HG03103 (cell line): Measurements from ENCODE around the gene KLF8.
"Not testable (repeated sequence)": the region's sequence is repeated elsewhere in the genome, so short reads cannot be mapped to it uniquely, and the experiment has no call there.

Source experiments
- ATAC-seq: cut with Tn5 transposase; IDR thresholded peaks from one replicate; pipeline ENCODE4 v1.9.1; 2021; ENCODE audit warnings: low read depth; ENCODE audit not compliant: unreplicated experiment

The KLF8 gene

GRCh38 chrX:56232221-56233082, at the start of gene KLF8:
KLF8 (plus strand) TSS chrX:56232356; CDS start chrX:56233335, 979 bp downstream.
- ATAC-seq: peak; percentile 71

- not testable (repeated sequence) for ATAC-seq
Measured at GRCh38 chrX:56206945-56207344, 25.2 kb upstream of the KLF8 start.

- no peak for ATAC-seq
Measured at GRCh38 chrX:56211701-56212100, 20.5 kb upstream of the KLF8 start.

DNA sequence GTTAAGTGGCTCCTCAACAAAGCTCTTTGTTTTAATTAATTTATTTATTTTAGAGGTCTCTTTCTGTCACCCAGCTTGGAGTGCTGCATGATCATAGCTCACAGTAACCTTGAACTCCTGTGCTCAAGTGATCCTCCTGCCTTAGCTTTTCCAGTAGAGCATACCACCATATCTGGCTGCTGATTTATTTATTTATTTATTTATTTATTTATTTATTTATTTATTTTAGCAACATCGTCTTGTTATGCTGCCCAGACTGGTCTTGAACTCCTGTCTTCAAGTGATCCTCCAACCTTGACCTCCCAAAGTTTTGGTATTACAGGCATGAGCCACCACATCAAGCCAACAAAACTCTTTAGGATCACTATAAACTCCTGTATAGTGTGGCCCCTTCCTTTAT, 15.8 kb upstream of the KLF8 start:
- ATAC-seq: no peak

GRCh38 chrX:56219700-56220099, 12.5 kb upstream of the KLF8 start:
- no peak for ATAC-seq

- ATAC-seq: no peak
Measured at GRCh38 chrX:56221101-56221500, 11.1 kb upstream of the KLF8 start.

GRCh38 chrX:56222473-56223000, 9.6 kb upstream of the KLF8 start:
- ATAC-seq: no peak

DNA sequence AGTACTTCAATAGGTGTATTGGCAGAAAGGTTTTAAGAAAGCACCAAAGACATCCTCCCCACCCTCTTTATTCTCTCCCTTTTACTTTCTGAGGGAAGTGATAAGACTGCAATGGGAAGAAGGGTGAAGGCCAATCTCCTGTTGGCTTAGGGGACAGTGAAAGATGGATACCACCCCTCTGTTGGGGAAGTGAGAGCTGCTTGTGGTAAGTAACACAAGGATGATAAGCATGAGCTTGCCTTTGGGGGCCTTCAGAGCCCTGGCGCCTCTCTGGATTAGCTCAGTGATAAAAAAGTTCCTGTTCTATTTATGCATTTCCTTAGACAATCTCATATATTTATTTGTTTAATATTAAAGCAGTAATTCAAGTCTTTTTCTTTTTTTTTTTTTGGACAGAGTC, 5.2 kb upstream of the KLF8 start:
- ATAC-seq: no peak

DNA sequence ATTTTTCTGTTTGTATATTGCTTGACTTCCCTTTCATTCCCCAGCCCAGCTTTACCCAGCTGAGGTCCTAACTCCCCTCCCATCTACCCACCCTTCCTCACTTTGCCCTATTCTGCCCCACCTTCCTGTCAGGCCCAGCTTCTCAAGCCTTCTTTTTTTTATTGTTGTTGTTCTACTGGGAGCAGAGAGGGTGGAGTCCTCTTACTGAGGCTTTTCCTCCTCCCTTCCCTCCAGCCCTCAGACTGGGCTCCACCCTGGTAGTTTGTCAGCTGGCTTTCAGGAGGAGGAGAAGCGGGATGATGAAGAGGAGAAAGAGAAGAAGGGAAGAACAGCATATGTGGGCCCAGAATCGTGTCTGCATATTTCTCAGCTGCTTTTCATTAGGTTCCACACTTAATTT, 3.2 kb upstream of the KLF8 start:
- no peak for ATAC-seq

DNA sequence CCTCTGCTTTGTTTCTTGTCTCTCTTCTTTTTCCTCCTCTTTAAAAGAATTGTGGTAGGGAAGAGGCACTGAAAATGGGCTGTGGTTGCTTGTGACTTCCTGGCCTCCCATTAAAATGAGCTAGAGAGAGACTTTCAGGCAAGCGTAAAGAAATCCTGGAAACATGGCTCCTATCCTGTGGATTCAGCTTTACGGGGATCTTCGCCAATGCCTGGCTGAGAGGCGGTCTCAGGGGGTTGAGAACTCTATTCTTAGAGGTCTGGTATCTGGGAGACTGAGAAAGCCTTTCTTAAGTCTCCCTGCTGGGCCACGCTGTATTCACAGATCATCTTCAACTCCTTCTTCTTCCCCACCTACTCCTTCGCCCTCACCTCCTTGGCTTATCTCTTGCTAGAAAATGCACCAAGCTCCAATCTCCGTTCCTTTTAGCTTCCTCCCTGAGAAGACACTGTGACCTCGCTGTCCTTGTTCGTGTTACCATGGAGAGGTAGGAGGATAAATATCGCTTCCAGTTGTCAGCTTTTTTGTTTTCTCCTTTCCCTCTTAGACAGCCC, 542 bp upstream of the KLF8 start:
- no peak for ATAC-seq

DNA sequence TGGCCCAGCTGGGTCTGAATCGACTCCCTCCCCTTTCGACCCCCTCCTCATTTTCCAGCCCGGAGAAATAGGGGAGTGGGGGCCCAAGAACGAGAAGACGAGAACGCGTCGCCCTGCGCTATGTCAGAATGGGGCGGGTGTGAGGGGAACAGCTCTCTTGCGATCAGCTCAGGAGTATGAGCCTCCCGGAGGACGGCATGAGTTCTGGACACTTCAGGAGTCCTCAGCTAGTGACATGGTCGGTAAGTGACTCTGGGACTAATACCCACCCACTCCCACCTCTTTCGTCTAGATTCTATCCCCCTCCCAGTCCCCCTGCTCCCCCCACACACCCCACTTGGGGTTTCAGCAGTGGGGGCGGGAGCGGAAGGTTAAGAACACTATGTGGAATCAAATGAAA, 944 bp downstream of the KLF8 start:
- no peak for ATAC-seq

DNA sequence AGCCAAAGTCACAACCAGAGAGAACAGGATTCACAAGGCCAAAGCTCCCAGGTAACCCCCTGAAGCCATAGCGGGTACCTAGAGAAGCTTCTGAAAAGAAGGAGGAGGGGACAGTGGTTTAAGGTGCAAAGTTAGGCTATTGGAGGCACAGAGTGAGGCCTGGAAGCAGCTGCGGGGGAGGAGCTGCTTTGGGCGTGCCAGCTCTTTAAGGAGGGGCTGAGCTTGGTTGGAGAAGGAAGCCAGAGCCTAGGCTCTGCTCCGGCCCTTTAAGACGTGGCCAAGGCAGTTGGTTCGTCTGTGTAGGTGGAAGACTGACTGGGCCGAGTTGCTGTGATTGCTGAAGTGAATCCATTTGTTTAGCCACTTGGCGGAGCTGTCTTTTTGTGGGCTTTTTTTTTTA, 1.5 kb downstream of the KLF8 start:
- peak; percentile 83 for ATAC-seq

- peak; percentile 82 for ATAC-seq
Measured at GRCh38 chrX:56248492-56248891, 16.3 kb downstream of the KLF8 start.

- no peak for ATAC-seq
Measured at GRCh38 chrX:56253832-56254703, 21.9 kb downstream of the KLF8 start.

- ATAC-seq: peak; percentile 95
Measured at GRCh38 chrX:56268888-56269287, 36.7 kb downstream of the KLF8 start.

DNA sequence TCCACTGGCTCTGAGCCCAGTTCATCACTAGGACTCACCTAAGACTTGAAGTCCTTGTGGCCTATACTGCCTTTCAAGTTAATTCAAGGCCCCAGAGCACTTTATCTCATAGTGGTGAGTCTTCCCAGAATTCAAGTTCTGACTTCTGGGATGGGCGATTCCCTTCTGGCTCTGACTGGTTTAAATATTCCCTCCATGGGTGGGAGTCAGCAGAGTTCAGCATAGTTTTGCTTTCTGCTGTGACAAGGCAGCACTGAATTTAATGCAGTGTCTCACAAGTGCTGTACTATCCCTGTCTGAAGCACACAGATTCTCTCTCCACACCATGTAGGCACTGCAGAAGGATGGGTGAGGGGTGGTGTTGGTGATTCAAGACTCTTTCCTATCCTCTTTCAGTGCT, 46.5 kb downstream of the KLF8 start:
- ATAC-seq: no peak

DNA sequence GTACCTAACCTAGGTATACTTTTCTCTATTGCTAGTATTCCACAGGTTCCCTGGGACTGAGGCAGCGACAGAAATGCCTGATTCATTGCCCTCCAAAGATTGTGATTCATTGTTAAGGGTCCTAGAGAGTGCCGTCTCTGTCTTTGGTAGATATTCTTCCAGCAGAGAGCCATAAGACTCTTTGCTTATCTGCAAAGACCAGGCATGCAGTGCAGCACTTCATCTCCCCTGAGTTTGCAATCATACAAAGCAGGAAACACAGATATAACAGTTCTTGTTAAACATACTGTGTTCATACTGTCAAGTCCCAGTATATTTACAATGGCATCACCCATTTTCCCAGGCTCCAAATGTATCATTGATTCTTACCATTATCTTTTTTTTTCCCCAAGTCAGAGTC, 47.7 kb downstream of the KLF8 start:
- ATAC-seq: no peak

- ATAC-seq: no peak
Measured at GRCh38 chrX:56281789-56282188, 49.6 kb downstream of the KLF8 start.

DNA sequence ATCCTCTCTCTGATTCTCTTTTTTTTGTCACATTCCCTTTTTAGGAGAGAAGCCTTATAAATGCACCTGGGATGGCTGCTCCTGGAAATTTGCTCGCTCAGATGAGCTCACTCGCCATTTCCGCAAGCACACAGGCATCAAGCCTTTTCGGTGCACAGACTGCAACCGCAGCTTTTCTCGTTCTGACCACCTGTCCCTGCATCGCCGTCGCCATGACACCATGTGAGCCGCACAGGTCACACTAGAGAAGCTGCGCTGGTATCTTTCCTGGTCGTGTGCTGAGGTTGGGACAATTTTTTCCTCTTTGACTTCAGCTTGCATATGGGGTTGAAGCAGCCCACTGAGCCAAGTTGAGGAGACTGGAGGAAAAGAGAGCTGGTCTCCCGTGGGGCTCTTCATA, 52.1 kb downstream of the KLF8 start:
- ATAC-seq: no peak

- no peak for ATAC-seq
Measured at GRCh38 chrX:56288608-56289007, 56.5 kb downstream of the KLF8 start.

- no peak for ATAC-seq
Measured at GRCh38 chrX:56289449-56289848, 57.3 kb downstream of the KLF8 start.
